Psoas muscle (tissue), 8 donors: ENCODE data around the gene TUBB4B. TPM values are rescaled to one million over a fixed set of nuclear protein-coding genes. Genes with fewer than 3 reads are reported as not detected.

Experiments used
- ATAC-seq, 4 donors: fragments of 200-7000 bp; cut with Tn5 transposase; one replicate each; pipeline ENCODE4 v1.9.1; 2020; ENCODE audit warnings: moderate library complexity in 3 of 4, mild to moderate bottlenecking in 2 of 4
- DNase-seq, 2 donors: peaks; one replicate each; pipeline ENCODE4 v3.0.0-alpha.2; 2020
- H3K27ac ChIP-seq: fragments of 200-600 bp; one replicate; pipeline ENCODE4 v1.8.0; 2022
- H3K27me3 ChIP-seq, 3 donors: fragments of 200-600 bp in 1 of 3; one replicate each; pipeline versions ENCODE4 v1.6.1 to v1.8.0; 2013 to 2022; ENCODE audit warnings: low read length in 2 of 3, mild to moderate bottlenecking in 2 of 3, moderate library complexity in 1 of 3; ENCODE audit not compliant: insufficient read depth in 3 of 3
- H3K36me3 ChIP-seq, 2 donors: fragments of 200-600 bp in 1 of 2; one replicate each; pipeline versions ENCODE4 v1.6.1 to v1.8.0; 2013 to 2022; ENCODE audit warnings: low read depth in 1 of 2, mild to moderate bottlenecking in 1 of 2, moderate library complexity in 1 of 2; ENCODE audit not compliant: insufficient read depth in 1 of 2
- H3K4me1 ChIP-seq: fragments of 200-600 bp; one replicate; pipeline ENCODE4 v1.8.0; 2022
- H3K4me3 ChIP-seq: fragments of 200-600 bp; one replicate; pipeline ENCODE4 v1.8.0; 2022; ENCODE audit warnings: mild to moderate bottlenecking
- H3K9me3 ChIP-seq: fragments of 200-600 bp; one replicate; pipeline ENCODE4 v1.8.0; 2022
- CTCF ChIP-seq: fragments of 200-600 bp; IDR thresholded peaks from one replicate; pipeline ENCODE4 v1.8.0; 2022; ENCODE audit warnings: antibody characterized with exemption
- WGBS, 3 donors: extraction: QIAGEN DNeasy Blood & Tissue Kit; methylation state at CpG; one replicate each; pipeline versions ENCODE4 v1.1.6 to v1.1.7; 2013; 5-methylcytosine and 5-hydroxymethylcytosine counted together
- intact Hi-C, 2 donors: fragments of 100-400 bp; cut with DNase I; formaldehyde crosslinking; loops; one replicate each; pipeline versions ENCODE4 v1.11.0 to v1.14.2; 2022
- polyA plus RNA-seq, 3 donors: library from polyadenylated mRNA; stranded (reverse); fragments of 200-250 nt; gene quantifications; one replicate each; pipeline ENCODE4 v1.2.3, GENCODE V29; 2013
- total RNA-seq, 4 donors: library from RNA; stranded (reverse); fragmentation: NEBNext Ultra II Directional in 2 of 4; extraction: Animal tissue kit (Norgen Biotek cat#: 25700) in 2 of 4; gene quantifications; one replicate each; pipeline versions ENCODE4 v1.2.1 to v1.2.4, GENCODE V29; 2021 to 2023
- donor health status: healthy with polysubstance abuse.
- donor health status: DM: no; HTN: no; CAD: no; lungs with moderate emphysema.
- donor health status: Bipolar disorder and iron deficiency.
- donor health status: healthy.
- donor health status: DM: yes; HTN: yes; CAD: no.
- donor health status: DM: no; HTN: no; CAD: no.
- donor health status: DM: no; HTN: no; CAD: no.
- donor health status: DM: yes; HTN: yes; CAD: no.

TUBB4B gene
- total and polyA plus RNA-seq, 7 donors: 111 to 838 (median 273) TPM

- peaks cover 14% of the 10 kb centered on the region for H3K4me1 ChIP-seq
- no peaks in the 10 kb centered on the region for H3K9me3 ChIP-seq
- no peaks in the 10 kb centered on the region for H3K27me3 ChIP-seq
- intact Hi-C loops: no loop called here
- peaks cover 0 to 35% of the 10 kb centered on the region in 2 donors for H3K36me3 ChIP-seq
- peak within 1 kb of the TSS; percentile 80 for H3K27ac ChIP-seq
- peak within 1 kb of the TSS; percentile 98 for H3K4me3 ChIP-seq
- TF ChIP-seq CTCF: no peak
- WGBS, 3 donors: 1% methylated on average over 81 to 105 of the region's 105 CpGs
- ATAC-seq: peak; percentile 92 to 94 (median 92)
- DNase-seq: peak; percentile 94 to 97
Measured at GRCh38 chr9:137254624-137255447, 13.7 kb downstream of the TUBB4B start, which contains the start of gene NELFB. NELFB (plus strand) TSS chr9:137255327.

- peaks cover 0 to 35% of the 10 kb centered on the region in 2 donors for H3K36me3 ChIP-seq
- H3K27ac ChIP-seq: peak overlapping the region; percentile 80
- no peaks in the 10 kb centered on the region for H3K9me3 ChIP-seq
- H3K4me3 ChIP-seq: peak overlapping the region; percentile 98
- TF ChIP-seq CTCF: no peak
- WGBS, 3 donors: 2% methylated on average over 45 to 51 of the region's 51 CpGs
- intact Hi-C loops: no loop called here
- peak in 1 of 2 donors; percentile 60 for DNase-seq
- H3K4me1 ChIP-seq: peaks cover 14% of the 10 kb centered on the region
- ATAC-seq: peak; percentile 10 to 48 (median 38)
- no peaks in the 10 kb centered on the region for H3K27me3 ChIP-seq
Measured at GRCh38 chr9:137255448-137256114, 14.5 kb downstream of the TUBB4B start.

- no peaks in the 10 kb centered on the region for H3K9me3 ChIP-seq
- no peak overlapping the region for H3K27ac ChIP-seq
- H3K4me3 ChIP-seq: peak overlapping the region; percentile 98
- ATAC-seq: no peak
- no peak for TF ChIP-seq CTCF
- peaks cover 14% of the 10 kb centered on the region for H3K4me1 ChIP-seq
- WGBS, 3 donors: 77 to 82% (median 78%) methylated on average over 15 of the region's 15 CpGs
- no peak for DNase-seq
- peaks cover 0 to 35% of the 10 kb centered on the region in 2 donors for H3K36me3 ChIP-seq
- no peaks in the 10 kb centered on the region for H3K27me3 ChIP-seq
- intact Hi-C loops: no loop called here
Measured at GRCh38 chr9:137256362-137256761, 15.3 kb downstream of the TUBB4B start.

DNA sequence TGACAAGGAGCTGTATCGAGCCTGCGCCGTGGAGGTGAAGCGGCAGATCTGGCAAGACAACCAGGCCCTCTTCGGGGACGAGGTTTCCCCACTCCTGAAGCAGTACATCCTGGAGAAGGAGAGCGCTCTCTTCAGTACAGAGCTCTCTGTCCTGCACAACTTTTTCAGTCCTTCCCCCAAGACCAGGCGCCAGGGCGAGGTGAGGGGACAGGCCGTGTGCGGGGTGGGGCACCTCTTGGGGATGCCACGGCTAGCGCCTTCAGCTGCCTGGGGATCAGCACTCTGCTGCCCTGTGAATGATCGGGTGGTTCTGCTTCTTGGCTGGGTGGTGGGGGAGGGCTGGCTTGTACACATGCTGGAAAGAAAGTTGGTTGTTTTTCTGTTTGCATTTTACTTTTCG lies 15.8 kb downstream of the TUBB4B start:
- intact Hi-C loops: no loop called here
- Histone ChIP-seq H3K9me3 (no peaks in the 10 kb centered on the region), H3K4me1 (peaks cover 14% of the 10 kb centered on the region), H3K27me3 (no peaks in the 10 kb centered on the region), H3K36me3 (peaks cover 0 to 35% of the 10 kb centered on the region in 2 donors), H3K27ac (no peak overlapping the region), H3K4me3 (peak overlapping the region; percentile 98)
- 88 to 92% (median 90%) methylated on average over 15 of the region's 15 CpGs for WGBS, 3 donors
- TF ChIP-seq CTCF: no peak
- no peak for DNase-seq
- no peak for ATAC-seq
